ENCODE data around the gene FOXL3.

- TF ChIP-seq, protein P1, sequence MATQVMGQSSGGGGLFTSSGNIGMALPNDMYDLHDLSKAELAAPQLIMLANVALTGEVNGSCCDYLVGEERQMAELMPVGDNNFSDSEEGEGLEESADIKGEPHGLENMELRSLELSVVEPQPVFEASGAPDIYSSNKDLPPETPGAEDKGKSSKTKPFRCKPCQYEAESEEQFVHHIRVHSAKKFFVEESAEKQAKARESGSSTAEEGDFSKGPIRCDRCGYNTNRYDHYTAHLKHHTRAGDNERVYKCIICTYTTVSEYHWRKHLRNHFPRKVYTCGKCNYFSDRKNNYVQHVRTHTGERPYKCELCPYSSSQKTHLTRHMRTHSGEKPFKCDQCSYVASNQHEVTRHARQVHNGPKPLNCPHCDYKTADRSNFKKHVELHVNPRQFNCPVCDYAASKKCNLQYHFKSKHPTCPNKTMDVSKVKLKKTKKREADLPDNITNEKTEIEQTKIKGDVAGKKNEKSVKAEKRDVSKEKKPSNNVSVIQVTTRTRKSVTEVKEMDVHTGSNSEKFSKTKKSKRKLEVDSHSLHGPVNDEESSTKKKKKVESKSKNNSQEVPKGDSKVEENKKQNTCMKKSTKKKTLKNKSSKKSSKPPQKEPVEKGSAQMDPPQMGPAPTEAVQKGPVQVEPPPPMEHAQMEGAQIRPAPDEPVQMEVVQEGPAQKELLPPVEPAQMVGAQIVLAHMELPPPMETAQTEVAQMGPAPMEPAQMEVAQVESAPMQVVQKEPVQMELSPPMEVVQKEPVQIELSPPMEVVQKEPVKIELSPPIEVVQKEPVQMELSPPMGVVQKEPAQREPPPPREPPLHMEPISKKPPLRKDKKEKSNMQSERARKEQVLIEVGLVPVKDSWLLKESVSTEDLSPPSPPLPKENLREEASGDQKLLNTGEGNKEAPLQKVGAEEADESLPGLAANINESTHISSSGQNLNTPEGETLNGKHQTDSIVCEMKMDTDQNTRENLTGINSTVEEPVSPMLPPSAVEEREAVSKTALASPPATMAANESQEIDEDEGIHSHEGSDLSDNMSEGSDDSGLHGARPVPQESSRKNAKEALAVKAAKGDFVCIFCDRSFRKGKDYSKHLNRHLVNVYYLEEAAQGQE (IDR thresholded peaks at IDR 0.05; ENCODE audit: low read depth): no peak
- TF ChIP-seq USF1 (IDR thresholded peaks at IDR 0.05) (no peak), MAX (IDR thresholded peaks at IDR 0.05) (no peak), RAD21 (IDR thresholded peaks at IDR 0.05; ENCODE audit: low read depth) (no peak), EGR1 (IDR thresholded peaks at IDR 0.05) (no peak), CEBPB (IDR thresholded peaks at IDR 0.05) (no peak), NFIC (IDR thresholded peaks at IDR 0.05) (no peak), YY1 (IDR thresholded peaks at IDR 0.05; ENCODE audit: low read depth) (no peak), EP300 (IDR thresholded peaks at IDR 0.05; ENCODE audit: borderline replicate concordance) (no peak)
Measured at GRCh38 chr7:326273-326672, 36.3 kb downstream of the FOXL3 start.
